SKM-1 treated with dmso at 0.1 percent for 144 hours (cell line): Measurements from ENCODE around the gene CFD.
A peak's percentile ranks its signal among the peaks of the same experiment; 100 is the strongest.
"Not testable (repeated sequence)": the region's sequence is repeated elsewhere in the genome, so short reads cannot be mapped to it uniquely, and the experiment has no call there.

Experiments used
- DNase-seq: peaks from one replicate; lab custom pipeline; 2025; ENCODE audit not compliant: unreplicated experiment; lab: John Stamatoyannopoulos, UW

Gene CFD

DNA sequence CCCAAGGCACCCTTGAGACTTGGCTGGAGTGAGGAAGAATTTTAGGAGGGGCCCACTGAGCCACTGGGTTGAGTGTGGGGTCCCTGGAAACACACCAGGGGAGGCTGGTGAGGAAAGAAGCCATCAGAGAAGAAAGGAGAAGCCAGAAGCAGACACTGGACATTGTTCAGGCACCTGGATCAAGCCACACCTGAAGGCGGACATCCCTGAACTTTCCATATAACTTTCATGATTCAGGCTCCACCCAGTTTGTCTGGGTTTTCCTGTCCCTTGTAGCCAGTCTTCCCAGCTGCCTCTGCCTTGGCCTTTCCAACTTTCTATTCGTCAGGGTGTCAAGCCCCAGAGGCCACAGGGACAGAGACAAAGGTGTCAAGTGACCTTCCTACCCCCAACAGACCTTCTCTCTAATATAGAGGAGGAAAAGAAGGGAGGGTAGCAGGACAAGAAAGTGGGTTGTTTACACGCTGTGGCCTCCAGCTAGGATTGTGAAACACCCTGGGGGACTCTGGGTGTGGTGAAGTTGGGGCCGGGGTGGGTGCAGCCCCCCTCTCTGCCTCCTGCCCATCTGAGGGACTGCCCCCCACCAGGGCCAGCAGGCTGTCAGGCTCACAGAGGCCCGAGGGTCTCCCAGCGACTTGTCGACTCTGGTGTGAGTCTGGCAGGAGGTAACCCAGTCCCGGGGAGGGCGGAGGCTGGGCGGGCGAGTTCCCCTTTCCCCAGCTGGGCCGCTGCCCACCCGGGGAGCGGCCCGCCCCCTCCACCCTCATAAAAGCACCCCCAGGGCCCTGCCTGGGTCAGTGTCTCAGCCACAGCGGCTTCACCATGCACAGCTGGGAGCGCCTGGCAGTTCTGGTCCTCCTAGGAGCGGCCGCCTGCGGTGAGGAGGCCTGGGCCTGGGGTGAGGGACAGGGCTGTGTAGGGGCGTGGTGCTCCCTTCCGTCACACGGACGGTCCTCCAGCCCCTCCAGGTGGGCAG is at the start of gene CFD:
TSS of gene CFD (plus strand) at position 797 of the 976 bp plus-strand sequence. CDS start at position 823, 26 bp downstream.
- DNase-seq: peak; percentile 52

DNA sequence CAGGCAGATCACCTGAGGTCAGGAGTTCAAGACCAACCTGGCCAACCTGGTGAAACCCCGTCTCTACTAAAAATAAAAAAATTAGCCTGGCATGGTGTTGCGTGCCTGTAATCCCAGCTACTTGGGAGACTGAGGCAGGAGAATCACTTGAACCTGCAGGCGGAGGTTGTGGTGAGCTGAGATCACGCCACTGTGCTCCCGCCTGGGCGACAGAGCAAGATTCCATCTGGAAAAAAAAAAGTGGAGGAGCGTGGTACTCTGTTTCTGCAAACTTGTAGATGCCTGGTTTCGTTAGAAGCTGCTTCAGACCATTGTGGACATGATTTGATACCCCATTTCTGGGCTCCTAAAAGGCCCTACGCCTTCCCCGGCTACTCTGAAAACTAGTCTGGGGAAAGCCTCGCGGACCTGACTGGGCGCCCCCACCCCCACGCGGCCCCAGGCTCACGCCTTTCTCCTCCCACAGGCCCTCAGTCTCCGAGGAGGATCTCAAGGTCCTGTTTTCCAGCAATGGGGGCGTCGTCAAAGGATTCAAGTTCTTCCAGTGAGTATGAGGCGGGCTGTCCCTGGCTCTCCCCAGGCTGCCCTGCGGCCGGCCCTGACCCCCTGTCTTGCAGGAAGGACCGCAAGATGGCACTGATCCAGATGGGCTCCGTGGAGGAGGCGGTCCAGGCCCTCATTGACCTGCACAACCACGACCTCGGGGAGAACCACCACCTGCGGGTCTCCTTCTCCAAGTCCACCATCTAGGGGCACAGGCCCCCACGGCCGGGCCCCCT is 49.2 kb upstream of the CFD start:
- no peak for DNase-seq

DNA sequence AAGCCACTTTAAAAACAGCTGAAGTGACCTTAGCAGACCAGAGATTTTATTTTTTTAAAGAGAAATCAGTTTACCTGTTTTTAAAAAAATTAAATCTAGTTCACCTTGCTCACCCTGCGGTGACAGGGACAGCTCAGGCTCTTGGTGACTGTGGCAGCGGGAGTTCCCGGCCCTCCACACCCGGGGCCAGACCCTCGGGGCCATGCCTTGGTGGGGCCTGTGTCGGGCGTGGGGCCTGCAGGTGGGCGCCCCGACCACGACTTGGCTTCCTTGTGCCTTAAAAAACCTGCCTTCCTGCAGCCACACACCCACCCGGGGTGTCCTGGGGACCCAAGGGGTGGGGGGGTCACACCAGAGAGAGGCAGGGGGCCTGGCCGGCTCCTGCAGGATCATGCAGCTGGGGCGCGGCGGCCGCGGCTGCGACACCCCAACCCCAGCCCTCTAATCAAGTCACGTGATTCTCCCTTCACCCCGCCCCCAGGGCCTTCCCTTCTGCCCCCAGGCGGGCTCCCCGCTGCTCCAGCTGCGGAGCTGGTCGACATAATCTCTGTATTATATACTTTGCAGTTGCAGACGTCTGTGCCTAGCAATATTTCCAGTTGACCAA is 48.5 kb upstream of the CFD start:
- DNase-seq: no peak

DNA sequence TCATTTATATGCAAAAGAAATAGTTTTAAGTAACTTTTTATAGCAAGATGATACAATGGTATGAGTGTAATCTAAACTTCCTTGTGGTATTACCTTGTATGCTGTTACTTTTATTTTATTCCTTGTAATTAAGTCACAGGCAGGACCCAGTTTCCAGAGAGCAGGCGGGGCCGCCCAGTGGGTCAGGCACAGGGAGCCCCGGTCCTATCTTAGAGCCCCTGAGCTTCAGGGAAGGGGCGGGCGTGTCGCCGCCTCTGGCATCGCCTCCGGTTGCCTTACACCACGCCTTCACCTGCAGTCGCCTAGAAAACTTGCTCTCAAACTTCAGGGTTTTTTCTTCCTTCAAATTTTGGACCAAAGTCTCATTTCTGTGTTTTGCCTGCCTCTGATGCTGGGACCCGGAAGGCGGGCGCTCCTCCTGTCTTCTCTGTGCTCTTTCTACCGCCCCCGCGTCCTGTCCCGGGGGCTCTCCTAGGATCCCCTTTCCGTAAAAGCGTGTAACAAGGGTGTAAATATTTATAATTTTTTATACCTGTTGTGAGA is 47.9 kb upstream of the CFD start:
- DNase-seq: no peak

DNA sequence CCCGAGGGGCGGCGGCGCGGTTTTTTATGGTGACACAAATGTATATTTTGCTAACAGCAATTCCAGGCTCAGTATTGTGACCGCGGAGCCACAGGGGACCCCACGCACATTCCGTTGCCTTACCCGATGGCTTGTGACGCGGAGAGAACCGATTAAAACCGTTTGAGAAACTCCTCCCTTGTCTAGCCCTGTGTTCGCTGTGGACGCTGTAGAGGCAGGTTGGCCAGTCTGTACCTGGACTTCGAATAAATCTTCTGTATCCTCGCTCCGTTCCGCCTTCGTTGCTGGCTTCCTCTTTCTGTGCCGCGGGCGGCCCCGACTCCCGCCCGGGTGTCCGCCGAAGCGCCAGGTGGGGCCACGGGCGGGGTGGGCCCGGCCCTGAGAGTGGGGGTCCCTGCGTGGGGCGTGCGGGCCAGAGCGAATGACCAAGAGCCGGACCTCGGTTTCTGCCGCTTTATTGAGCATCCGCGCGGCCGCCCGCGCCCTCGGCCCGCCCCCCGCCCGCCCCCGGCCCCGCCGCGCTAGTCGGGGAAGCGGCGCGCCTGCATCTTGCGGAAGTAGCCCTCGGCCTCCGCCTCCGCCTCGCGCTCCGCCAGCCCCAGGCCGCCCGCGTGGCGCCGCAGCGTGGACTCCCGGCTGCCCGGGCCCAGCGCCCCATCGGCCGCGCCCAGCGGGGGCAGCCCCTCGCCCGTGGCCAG is 47.3 kb upstream of the CFD start:
- DNase-seq: no peak

DNA sequence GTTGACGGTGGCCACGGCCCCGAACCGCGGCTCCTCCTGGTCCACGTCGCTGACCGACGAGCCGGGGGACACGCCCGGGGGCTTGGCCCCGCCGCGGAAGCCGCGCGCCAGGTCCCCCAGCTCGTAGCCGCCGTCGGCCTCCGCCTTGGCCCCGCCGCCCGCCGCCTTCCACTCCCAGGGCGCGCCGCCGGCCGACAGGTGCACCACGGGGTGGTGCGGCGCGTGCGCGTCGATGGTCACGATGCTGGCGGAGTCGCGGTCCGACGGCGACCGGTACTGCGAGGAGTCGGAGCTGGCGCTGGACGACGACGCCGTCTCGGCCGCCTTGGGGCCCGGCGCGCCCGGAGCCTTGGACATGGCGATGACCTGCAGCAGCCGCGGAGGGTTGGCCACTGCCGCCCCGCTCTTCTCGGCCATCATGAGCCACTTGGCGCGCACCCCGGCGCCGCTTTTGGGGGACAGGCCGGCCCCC is 46.7 kb upstream of the CFD start:
- no peak for DNase-seq

DNA sequence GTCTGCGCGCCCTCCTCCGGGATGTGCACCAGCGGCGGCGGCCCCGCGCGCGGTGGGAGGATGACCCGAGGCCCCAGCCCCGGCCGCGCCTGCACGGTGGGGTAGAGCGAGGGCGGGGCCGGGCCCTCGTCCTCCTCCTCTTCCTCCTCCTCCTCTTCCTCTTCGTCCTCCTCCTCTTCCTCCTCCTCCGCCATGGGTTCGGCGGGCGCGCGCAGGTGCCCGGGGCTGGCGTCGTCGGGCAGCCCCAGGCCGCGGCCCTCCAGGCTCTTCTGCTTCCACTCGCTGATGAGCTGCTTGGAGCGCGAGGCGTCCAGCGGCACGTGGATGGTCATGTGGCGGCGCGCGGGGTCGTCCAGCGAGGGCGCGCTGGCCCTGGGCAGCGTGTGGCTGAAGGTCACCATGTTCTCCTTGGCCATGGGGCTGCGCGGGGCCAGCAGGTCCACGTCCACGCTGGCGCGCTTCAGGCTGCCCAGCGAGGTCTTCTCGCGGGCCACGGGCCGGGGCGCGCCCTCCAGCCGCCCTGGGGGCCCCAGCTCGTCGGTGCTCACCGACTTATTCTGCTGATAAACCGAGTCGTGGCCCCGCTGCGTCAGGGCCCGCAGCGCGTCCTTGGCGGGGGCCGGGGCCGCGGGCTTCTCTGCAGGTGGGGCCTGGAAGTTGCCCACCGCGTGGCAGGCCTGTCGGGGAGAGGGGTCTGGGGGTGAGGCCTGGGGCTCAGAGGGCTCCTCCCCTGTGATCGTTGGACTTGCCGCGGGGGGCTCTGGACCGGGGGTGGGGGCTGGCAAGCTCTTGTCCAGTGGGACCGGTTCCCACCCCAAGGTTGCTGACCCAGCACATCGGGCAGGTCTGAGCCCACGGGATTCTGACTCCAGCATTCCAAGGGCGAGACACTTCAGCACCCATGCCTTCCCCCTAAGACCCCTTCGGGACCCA is 46.0 kb upstream of the CFD start:
- DNase-seq: no peak

DNA sequence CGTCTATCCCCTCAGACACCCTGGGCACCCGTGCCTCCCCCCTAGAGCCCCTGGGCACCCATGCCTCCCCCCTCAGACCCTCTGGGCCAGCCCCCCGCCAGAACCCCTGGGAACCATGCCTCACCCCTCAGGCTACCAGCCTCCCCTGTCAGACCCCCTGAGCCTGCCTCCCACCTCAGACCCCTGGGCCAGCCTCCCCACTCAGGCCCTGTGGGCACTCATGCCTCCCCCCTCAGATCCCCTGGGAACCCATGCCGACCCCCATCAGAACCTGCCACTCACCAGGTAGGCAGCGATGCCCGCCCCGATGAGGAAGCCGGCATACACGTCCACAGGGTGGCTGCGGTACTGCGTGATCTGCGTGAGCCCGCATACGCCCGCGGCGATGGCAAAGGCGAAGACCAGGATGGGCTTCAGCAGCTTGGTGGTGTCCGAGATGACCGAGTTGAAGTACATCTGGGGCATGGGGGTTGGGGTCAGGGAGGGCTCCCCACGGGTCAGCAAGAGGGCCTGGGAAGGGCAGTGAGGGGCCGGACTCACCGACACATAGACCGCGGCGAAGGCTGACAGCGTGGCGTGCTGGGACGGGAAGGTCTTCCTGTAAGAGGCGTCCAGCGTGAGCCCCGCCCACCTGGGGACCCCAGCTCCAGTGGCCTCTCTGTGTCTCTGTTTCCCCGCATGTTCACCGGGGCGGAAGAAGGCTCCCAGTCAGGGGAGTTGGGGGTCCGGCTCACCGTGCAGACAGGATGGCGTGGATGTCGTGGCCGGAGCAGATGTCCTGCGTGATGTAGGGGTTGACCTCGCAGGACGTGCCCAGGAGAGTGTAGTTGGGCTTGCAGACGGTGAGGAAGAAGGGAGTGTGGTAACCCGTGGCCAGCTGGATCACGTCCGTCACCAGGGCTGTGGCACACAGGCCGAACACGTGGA is 45.0 kb upstream of the CFD start:
- no peak for DNase-seq

DNA sequence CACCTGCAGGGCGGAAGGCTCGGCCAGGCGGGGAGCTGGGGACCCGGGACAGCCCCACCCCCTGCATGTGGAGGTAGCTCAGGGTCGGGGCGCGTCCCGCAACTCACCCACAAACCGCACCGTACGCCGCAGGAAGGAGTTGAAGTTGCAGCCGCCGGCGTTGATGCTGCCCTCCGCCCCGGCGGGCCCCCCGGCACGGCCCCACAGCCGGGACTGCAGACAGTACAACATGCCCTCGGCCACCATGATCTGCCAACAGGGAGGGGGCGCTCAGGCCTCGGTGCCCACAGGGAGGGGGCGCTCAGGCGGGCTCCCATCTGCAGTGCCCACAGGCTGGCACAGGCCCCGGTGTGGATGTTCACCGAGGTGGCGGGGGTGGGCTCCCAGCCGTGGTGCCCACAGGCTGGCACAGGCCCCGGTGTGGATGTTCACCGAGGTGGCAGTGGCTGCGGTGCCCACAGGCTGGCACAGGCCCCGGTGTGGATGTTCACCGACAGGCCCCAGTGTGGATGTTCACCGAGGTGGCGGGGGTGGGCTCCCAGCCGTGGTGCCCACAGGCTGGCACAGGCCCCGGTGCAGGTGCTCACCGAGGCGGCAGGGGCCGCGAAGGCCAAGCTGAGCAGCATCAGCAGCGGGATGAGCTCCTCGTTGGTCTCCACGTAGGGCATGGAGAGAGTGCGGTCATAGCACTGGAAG is 44.2 kb upstream of the CFD start:
- no peak for DNase-seq

DNA sequence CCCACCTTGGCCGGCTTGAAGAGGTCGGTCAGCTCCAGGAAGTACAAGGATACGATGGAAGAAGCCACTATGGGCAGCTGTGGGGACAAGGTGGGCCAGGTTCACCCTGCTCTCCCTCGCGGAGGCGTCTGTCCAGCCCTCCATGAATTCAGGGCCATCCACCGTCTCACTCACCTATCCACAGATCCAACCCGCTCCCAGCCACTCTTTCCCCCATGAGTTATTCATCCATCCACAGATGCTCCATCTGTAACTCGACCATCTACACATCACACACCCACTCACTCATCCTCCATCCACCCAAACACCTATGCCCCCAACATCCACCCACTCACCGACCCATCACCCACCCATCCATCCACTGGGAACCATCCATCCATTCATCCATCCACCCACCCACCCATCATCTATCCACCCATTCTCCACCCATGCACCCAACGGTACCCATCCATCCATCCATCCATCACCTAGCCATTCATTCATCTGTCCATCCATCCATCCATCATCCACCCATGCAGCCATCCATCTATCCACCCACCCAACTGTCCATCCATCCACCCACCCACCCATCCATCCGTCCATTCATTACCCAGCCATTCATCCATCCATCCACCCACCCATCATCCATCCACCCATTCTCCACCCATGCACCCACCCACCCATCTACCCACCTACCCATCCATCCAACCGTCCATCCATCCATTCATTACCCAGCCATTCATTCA is 43.5 kb upstream of the CFD start:
- no peak for DNase-seq

DNA sequence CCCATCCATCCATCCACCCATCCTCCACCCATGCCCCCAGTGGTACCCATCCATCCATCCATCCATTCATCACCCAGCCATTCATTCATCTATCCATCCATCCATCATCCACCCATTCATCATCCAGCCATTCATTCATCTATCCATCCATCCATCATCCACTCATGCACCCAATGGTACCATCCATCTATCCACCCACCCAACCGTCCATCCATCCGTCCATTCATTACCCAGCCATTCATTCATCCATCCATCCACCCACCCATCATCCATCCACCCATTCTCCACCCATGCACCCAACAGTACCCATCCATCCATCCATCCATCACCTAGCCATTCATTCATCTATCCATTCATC is 43.0 kb upstream of the CFD start:
- no peak for DNase-seq

DNA sequence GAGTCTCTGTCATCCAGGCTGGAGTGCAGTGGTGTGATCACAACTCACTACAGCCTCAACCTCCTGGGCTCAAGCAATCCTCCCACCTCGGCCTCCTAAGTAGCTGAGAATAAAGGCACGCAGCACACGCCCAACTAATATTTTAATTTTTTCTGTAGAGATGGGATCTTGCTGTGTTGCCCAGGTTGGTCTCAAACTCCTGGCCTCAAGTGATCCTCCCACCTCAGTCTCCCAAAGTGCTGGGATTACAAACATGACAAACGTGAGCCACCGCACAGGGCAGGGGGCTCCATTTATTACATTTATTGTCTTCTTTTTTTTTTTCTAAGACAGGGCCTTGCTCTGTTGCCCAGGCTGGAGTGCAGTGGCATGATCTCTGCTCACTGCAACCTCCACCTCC is 39.3 kb upstream of the CFD start:
- not testable (repeated sequence) for DNase-seq

DNA sequence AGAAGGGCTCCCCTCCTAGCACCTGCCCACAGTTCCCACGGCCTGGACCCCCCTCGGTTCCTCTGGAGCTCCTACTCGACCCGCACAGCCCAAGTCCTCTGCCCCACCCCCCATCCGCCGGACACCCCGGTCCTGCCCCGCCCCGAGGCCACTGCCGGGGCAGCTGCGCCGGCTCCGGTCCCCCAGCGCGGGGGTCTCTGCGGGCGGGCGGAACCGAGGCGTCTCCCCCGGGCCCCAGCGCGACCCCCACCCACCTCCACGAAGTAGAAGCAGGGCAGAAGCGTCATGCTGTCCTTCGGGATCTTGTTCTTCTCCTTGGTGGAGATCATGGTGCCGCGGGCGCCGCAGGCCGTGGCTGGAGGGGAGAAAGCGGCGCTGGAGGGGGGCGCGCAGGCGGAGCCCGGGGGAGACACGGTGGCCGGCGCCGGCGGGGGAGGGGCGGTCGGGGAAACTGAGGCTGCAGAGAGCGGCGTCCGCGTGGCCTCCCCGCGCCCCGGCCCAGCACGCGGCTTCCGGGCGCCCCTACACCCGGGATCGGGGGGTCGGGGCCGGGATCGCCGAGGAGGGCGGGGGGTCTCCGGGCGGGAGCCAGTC is 38.1 kb upstream of the CFD start:
- no peak for DNase-seq

DNA sequence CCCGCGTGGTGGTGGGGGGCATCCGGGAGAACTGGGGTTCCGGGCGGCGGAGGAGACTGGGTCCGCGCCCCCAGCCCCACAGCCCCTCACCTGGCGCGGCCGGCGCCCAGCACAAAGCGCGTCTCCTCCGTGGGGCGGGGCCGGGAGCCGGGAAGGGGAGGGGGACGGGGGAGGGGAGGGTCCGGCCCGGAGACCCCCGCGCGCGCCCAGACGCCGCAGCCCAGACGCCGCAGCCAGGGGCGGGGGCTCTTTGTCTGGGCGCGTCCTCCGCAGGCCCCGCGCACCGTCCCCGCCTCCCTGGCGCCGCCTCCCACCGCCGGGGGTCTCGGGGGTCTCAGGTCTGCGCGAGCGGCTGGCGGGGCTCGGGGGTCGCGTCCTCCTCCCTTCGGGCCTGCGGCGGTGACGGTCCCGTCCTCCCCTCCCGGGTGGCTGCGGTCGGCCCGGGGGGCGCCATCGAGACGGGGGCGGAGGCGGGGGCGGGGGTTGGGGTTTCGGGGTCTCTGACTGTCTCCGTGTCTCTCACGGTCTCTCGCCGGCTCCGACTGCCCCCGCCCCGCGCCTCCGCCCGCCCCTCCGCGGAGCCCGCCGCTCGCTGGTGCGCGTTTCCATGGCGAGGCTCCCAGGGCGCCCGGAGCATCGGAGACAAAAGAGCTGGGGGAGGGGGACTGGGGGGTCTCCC is 37.5 kb upstream of the CFD start, which contains the start of gene PLPPR3:
TSS of gene PLPPR3 (minus strand) at position 131 of the 679 bp plus-strand sequence. CDS start 396 bp downstream, outside the sequence.
- no peak for DNase-seq

DNA sequence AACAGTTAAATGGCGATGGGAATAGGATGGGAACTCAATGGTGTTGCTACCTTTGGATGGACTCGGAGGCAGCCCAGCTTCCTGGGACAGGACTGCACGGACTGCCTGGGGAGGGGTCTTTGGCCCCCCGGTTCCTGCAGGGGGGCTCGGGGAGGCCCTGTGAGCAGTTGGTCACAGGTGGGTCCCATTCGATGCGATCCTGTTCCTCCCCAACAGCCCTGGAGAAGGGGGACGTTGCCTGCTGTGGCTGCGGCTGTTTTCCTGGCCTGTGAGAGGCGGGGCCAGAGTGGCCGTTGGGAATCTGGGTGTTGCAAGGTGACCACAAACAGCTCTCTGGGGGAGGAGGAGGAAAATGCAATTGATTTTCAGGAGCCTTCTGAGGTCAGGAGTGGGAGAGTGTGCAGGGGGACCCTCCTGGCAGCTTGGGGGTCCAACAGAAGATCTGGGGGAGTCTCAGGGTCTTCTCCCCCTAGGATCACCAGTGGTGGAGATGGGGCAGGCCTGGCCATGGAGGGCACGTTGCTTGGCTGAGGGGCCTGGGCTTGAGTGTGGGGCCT is 35.8 kb upstream of the CFD start:
- DNase-seq: no peak

DNA sequence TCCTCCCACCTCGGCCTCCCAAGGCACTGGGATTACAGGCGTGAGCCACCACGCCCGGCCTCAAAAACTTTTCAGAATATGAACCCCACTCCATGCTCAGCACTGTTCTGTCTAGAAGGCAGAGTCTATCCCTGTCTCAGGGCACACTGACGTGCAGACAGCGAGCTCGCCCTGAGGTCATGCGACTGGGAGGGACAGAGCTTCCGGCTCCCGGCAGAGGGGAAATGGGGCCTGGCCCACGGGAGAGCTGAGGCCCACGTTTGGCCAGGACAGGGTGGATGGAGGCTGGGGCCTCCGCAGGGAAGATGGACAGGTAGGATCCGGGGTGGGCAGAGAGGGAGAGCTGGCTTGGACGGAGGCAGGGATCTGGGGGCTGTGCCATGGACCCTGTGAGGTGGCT is 34.6 kb upstream of the CFD start:
- peak; percentile 60 for DNase-seq
